Coronary artery (tissue), 2 donors: ENCODE data around the gene SMC3.

Source experiments
- DNase-seq: peaks from one replicate; pipeline ENCODE4 v3.0.0-alpha.2; 2017; ENCODE audit warnings: low spot score
- H3K27ac ChIP-seq, 2 donors: fragments of 200-600 bp; sonication (generic); one replicate each; pipeline ENCODE4 v1.5.1; 2016 to 2019
- H3K4me3 ChIP-seq: fragments of 200-600 bp; sonication (generic); 2 replicates; pipeline ENCODE4 v1.5.1; 2016; ENCODE audit warnings: mild to moderate bottlenecking, moderate library complexity
- CTCF ChIP-seq: fragments of 200-600 bp; sonication (generic); IDR thresholded peaks from one replicate; pipeline ENCODE4 v1.5.1; 2019; ENCODE audit warnings: antibody characterized with exemption

Gene SMC3

DNA sequence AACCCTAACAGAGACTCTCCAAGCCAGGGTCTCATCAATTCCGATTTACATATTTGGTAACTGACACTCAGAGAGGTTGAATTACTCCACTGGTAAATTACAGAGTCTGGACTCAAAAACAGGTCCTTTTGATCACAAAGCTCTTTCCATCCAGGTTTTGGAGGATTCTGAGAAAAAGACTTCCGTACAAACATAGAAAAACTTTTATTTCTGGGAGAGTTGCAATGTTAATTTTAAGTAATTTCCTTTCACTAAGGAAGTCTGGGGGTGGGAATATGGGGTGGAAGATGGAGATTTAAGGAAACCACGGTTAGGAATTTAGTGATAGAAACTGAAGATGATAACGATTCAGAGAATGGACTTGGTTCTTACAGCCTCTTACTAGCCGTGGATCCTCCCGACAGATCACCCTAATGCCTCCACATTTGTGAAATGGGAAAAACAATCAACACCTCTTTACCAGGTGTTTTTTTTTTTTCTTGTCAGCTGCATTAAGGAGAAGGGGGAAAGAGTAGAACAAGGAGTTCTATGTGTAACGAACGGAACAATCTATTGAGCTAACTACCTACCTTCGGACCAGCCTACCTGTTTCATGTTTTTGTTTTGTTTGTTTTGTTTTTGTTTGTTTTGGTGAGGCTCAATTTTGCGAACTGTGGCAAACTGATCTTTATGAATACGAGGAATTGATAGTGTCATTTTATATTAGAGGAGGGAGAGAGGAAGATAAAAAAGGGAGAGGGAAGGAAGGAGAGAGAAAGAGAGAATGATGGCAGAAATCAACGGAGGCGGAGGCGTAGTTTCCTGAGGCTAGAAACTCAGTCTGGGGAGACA, 74.9 kb downstream of the SMC3 start:
- no peak for TF ChIP-seq CTCF
- DNase-seq, result no peak
- Histone ChIP-seq H3K4me3 (no peak overlapping the region), H3K27ac (no peak overlapping the region)

DNA sequence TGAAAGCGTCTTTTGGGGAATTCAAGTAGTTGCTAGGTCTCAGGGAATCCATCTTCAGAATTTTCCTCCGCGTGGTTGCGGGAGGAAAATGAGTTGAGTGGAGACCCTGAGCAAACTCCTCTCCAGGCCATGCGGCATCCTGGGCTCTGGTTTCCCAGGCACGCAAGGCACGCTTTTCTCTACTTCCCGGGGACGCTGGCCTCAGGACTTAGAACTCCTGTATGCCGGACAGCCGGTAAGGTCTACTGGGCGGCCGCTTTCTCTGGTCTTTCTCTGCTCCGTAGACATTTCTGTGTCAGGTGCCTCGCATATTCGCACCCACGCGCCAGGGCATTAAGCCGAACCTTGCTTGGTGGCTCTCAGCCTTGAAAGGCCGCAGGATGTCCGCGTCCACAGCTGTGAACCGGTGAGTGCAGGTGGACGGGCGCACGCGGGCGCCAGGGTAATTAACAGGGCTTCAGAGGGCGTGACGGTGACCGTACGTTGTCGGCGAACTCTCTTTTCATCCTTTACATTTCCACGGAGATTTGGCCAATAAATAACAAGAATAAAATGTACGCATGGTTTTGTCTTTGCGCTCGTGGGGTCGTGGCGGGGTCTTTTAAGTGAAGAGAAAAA, 75.6 kb downstream of the SMC3 start:
- no peak for TF ChIP-seq CTCF
- DNase-seq, result no peak
- peak overlapping the region; percentile 87 to 92 for H3K27ac ChIP-seq
- peak overlapping the region; percentile 81 for H3K4me3 ChIP-seq

GRCh38 chr10:110643653-110644597, 76.4 kb downstream of the SMC3 start, which contains the start of gene RBM20:
TSS of gene RBM20 (plus strand) at chr10:110644336. CDS start at chr10:110644455, 119 bp downstream.
- DNase-seq, result no peak

GRCh38 chr10:110644598-110645462, 77.3 kb downstream of the SMC3 start:
- no peak for DNase-seq
- no peak for TF ChIP-seq CTCF
- H3K4me3 ChIP-seq, result peak overlapping the region; percentile 81
- H3K27ac ChIP-seq, result peak overlapping the region; percentile 87 to 92

More at GRCh38 chr10:110643653-110644597, 76.4 kb downstream of the SMC3 start, which contains the start of gene RBM20:
- no peak for TF ChIP-seq CTCF
- H3K27ac ChIP-seq, result peak within 1 kb of the TSS; percentile 87 to 92
- peak within 1 kb of the TSS; percentile 81 for H3K4me3 ChIP-seq

DNA sequence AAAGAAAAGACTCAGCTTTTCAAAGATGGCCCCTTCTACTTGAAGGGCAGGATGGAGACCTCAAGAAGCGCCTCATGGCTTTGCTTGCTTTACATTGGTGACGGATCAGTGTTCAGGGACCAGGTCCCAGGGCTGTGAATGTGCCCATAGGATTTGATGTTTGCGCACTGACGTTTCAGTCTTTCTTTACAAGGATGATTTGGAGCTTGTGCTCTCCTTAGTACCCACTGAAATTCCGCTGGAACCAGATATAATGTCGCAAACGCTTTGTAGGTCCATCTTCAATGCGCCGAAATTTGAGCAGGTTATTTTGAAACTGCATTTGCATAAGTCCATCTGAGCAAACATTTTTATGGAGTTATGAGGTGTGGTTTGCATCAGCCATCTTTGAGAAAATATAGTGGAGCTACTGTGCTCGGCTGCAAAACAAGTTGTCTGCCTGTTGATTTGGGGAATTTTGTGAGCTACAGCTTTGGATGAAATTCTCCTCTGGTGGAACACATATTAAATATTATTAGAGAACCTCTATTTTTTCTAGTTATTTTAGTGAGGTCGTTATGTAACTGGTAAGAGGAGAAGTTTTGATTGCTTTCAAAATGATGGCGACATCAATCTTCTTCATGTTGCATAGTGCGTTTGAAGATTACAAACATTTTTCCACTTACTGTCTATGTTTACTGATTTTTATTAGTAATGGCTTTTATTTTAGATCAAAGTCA, 79.1 kb downstream of the SMC3 start:
- no peak overlapping the region for H3K27ac ChIP-seq

More for the DNA sequence above, 79.1 kb downstream of the SMC3 start:
- no peak for DNase-seq
- no peak for TF ChIP-seq CTCF
- no peak overlapping the region for H3K4me3 ChIP-seq
